K562 (cell line): Measurements from ENCODE around the gene CCL20. TPM values are rescaled to one million over a fixed set of nuclear protein-coding genes. Genes with fewer than 3 reads are reported as not detected.
"Not testable (repeated sequence)": the region's sequence is repeated elsewhere in the genome, so short reads cannot be mapped to it uniquely, and the experiment has no call there.

Source experiments
- ATAC-seq: fragments of 200-7000 bp; cut with Tn5 transposase; 3 replicates; pipeline ENCODE4 v1.9.1; 2020; ENCODE audit warnings: moderate library complexity
- BruUV-seq: library from RNA; stranded (reverse); fragments of 400-500 nt; replicated peaks from 2 replicates; lab custom pipeline; 2021; lab: Mats Ljungman, UMichigan
- CTCF ChIA-PET: fragments of 300-600 bp; formaldehyde crosslinking; extraction: SDS; loops from one replicate; lab custom pipeline; 2021; ENCODE audit warnings: low intra/inter-chr PET ratio; lab: Yijun Ruan, JAX
- POLR2A ChIA-PET: fragments of 300-600, 350-650 bp; sonication (Branson Sonifier 250); formaldehyde crosslinking; extraction: SDS; loops from one replicate; lab custom pipeline; 2021; ENCODE audit warnings: antibody characterized with exemption, inconsistent platforms; lab: Yijun Ruan, JAX
- DNase-seq, 4 experiments: peaks; one replicate each; pipeline versions ENCODE4 v3.0.0 to v3.0.0-alpha.2; 2011 to 2018; ENCODE audit warnings: low spot score in 3 of 4, mixed read lengths in 3 of 4; ENCODE audit errors: extremely low read depth in 1 of 4
- FAIRE-seq: peaks from 2 replicates; lab custom pipeline; 2011; peaks lifted over from hg19 to GRCh38; lab: Jason Lieb, UNC
- H2AFZ ChIP-seq: 2 replicates; pipeline ENCODE4 v1.6.0; 2011; ENCODE audit warnings: low read depth, low read length, control low read depth, inconsistent platforms
- H3K27ac ChIP-seq: fragments of 200-600 bp; 3 replicates; pipeline ENCODE4 v1.8.0; 2011; ENCODE audit warnings: low read depth, mild to moderate bottlenecking, control low read depth, inconsistent platforms, low read length, moderate library complexity, mixed read lengths; ENCODE audit errors: extremely low read depth
- H3K27me3 ChIP-seq, 2 experiments: fragments of 300-600 bp in 1 of 2; 2 replicates in 1 of 2; 3 replicates in 1 of 2; pipeline versions ENCODE4 v1.6.0 to v1.8.0; 2011; ENCODE audit warnings: inconsistent platforms in 2 of 2, low read length in 2 of 2, mild to moderate bottlenecking in 1 of 2, mixed read lengths in 1 of 2, moderate library complexity in 1 of 2; ENCODE audit not compliant: control insufficient read depth in 2 of 2, insufficient read depth in 2 of 2
- H3K36me3 ChIP-seq: fragments of 300-600 bp; 3 replicates; pipeline ENCODE4 v1.8.0; 2011; ENCODE audit warnings: mild to moderate bottlenecking, low read length, inconsistent platforms; ENCODE audit not compliant: control insufficient read depth, insufficient read depth
- H3K4me1 ChIP-seq, 2 experiments: fragments of 200-600 bp in 1 of 2; replicated peaks in 1 of 2; 2 replicates in 1 of 2; 3 replicates in 1 of 2; pipeline versions ENCODE4 v1.5.1 to v1.8.0; 2011; ENCODE audit warnings: inconsistent platforms in 2 of 2, low read length in 2 of 2, mild to moderate bottlenecking in 1 of 2, mixed read lengths in 1 of 2, moderate library complexity in 1 of 2; ENCODE audit not compliant: control insufficient read depth in 2 of 2, insufficient read depth in 2 of 2
- H3K4me2 ChIP-seq: 2 replicates; pipeline ENCODE4 v1.6.1; 2011; ENCODE audit warnings: low read length, control low read depth, inconsistent platforms, mixed read lengths; ENCODE audit not compliant: insufficient read depth
- H3K4me3 ChIP-seq: fragments of 200-600 bp; sonication (generic), shearing (Covaris generic); 2 replicates; pipeline ENCODE4 v1.5.1; 2016; ENCODE audit warnings: control low read depth, inconsistent platforms
- H3K79me2 ChIP-seq: fragments of 200-600 bp; 3 replicates; pipeline ENCODE4 v1.8.0; 2011; ENCODE audit warnings: low read length, inconsistent platforms; ENCODE audit not compliant: control insufficient read depth, insufficient read depth
- H3K9ac ChIP-seq, 2 experiments: 2 replicates each; pipeline versions ENCODE4 v1.6.0 to v1.6.1; 2011; ENCODE audit warnings: low read depth in 2 of 2, low read length in 2 of 2, control low read depth in 1 of 2, inconsistent platforms in 1 of 2, mild to moderate bottlenecking in 1 of 2, mixed read lengths in 1 of 2; ENCODE audit not compliant: insufficient read depth in 1 of 2
- H3K9me1 ChIP-seq: one replicate; pipeline ENCODE4 v1.6.0; 2011; ENCODE audit warnings: inconsistent platforms, mild to moderate bottlenecking, low read length, moderate library complexity; ENCODE audit not compliant: control insufficient read depth, insufficient read depth
- H3K9me3 ChIP-seq: replicated peaks from 2 replicates; pipeline ENCODE4 v1.5.1; 2011; ENCODE audit warnings: low read depth, low read length, inconsistent platforms; ENCODE audit not compliant: control insufficient read depth, insufficient read depth
- H4K20me1 ChIP-seq: replicated peaks from 2 replicates; pipeline ENCODE4 v1.6.1; 2011; ENCODE audit warnings: low read length, inconsistent platforms, mixed read lengths; ENCODE audit not compliant: control insufficient read depth, insufficient read depth
- CBFA2T3 ChIP-seq: fragments of 450-650 bp; IDR thresholded peaks from 2 replicates; pipeline ENCODE4 v1.6.1; 2017
- WGBS: fragments of 100-300 bp; shearing (Covaris generic); methylation state at CpG from one replicate; pipeline ENCODE4 v1.1.6; 2016; ENCODE audit warnings: low coverage, mixed read lengths; ENCODE audit not compliant: insufficient coverage; ENCODE audit errors: missing lambda C conversion rate; 5-methylcytosine and 5-hydroxymethylcytosine counted together
- in situ Hi-C: fragments of 300-500 bp; cut with MboI; formaldehyde crosslinking; loops from 4 replicates; pipeline ENCODE4 v1.15.0; 2018; ENCODE audit warnings: inconsistent platforms, mixed read lengths
- intact Hi-C: fragments of 100-400 bp; cut with micrococcal nuclease; formaldehyde crosslinking; loops from 2 replicates; pipeline ENCODE4 v1.14.2; 2022
- polyA plus RNA-seq, 8 experiments: library from polyadenylated mRNA; depleted of rRNA in 4 of 8; stranded (reverse) in 5 of 8; unstranded in 3 of 8; fragments of >200 nt; fragmentation: Nextera tagmentation in 2 of 8; fragmentation: Illumina TruSeq in 1 of 8; extraction: Ambion mirVana in 2 of 8; extraction: Trizol in 1 of 8; gene quantifications; 2 replicates each; pipeline versions ENCODE4 v1.2.1 to v1.2.3, GENCODE V29; 2011 to 2014; ENCODE audit warnings: inconsistent platforms in 1 of 8, missing spikeins in 1 of 8
- total RNA-seq, 7 experiments: library from RNA; depleted of rRNA in 6 of 7; stranded (reverse); fragments of >200 nt in 6 of 7; fragmentation: Illumina TruSeq in 2 of 7; extraction: Trizol in 2 of 7; gene quantifications; 2 replicates each; pipeline versions ENCODE4 v1.2.1 to v1.2.3, GENCODE V29; 2011 to 2021; ENCODE audit warnings: low replicate concordance in 1 of 7
- TF ChIP-seq, protein P1 (sequence below): fragments of 200-600 bp; sonication (generic); IDR thresholded peaks from one replicate; pipeline ENCODE4 v1.6.1; 2012; ENCODE audit warnings: mild to moderate bottlenecking, low read depth, low read length, inconsistent platforms
- TF ChIP-seq, protein P2 (sequence below): fragments of 450-650 bp; formaldehyde crosslinking; IDR thresholded peaks from 2 replicates; pipeline ENCODE4 v1.4.0; 2022; ENCODE audit warnings: missing genetic modification characterization

Gene CCL20
- total and polyA plus RNA-seq, 9 of the 15 experiments (the other 6 are each of a cell fraction or from before 2014, with no cell fraction given): 0.29 TPM; not detected in 8

GRCh38 chr2:227834916-227835650 is 21.4 kb downstream of the CCL20 start (continued):
- TF ChIP-seq, protein P1, sequence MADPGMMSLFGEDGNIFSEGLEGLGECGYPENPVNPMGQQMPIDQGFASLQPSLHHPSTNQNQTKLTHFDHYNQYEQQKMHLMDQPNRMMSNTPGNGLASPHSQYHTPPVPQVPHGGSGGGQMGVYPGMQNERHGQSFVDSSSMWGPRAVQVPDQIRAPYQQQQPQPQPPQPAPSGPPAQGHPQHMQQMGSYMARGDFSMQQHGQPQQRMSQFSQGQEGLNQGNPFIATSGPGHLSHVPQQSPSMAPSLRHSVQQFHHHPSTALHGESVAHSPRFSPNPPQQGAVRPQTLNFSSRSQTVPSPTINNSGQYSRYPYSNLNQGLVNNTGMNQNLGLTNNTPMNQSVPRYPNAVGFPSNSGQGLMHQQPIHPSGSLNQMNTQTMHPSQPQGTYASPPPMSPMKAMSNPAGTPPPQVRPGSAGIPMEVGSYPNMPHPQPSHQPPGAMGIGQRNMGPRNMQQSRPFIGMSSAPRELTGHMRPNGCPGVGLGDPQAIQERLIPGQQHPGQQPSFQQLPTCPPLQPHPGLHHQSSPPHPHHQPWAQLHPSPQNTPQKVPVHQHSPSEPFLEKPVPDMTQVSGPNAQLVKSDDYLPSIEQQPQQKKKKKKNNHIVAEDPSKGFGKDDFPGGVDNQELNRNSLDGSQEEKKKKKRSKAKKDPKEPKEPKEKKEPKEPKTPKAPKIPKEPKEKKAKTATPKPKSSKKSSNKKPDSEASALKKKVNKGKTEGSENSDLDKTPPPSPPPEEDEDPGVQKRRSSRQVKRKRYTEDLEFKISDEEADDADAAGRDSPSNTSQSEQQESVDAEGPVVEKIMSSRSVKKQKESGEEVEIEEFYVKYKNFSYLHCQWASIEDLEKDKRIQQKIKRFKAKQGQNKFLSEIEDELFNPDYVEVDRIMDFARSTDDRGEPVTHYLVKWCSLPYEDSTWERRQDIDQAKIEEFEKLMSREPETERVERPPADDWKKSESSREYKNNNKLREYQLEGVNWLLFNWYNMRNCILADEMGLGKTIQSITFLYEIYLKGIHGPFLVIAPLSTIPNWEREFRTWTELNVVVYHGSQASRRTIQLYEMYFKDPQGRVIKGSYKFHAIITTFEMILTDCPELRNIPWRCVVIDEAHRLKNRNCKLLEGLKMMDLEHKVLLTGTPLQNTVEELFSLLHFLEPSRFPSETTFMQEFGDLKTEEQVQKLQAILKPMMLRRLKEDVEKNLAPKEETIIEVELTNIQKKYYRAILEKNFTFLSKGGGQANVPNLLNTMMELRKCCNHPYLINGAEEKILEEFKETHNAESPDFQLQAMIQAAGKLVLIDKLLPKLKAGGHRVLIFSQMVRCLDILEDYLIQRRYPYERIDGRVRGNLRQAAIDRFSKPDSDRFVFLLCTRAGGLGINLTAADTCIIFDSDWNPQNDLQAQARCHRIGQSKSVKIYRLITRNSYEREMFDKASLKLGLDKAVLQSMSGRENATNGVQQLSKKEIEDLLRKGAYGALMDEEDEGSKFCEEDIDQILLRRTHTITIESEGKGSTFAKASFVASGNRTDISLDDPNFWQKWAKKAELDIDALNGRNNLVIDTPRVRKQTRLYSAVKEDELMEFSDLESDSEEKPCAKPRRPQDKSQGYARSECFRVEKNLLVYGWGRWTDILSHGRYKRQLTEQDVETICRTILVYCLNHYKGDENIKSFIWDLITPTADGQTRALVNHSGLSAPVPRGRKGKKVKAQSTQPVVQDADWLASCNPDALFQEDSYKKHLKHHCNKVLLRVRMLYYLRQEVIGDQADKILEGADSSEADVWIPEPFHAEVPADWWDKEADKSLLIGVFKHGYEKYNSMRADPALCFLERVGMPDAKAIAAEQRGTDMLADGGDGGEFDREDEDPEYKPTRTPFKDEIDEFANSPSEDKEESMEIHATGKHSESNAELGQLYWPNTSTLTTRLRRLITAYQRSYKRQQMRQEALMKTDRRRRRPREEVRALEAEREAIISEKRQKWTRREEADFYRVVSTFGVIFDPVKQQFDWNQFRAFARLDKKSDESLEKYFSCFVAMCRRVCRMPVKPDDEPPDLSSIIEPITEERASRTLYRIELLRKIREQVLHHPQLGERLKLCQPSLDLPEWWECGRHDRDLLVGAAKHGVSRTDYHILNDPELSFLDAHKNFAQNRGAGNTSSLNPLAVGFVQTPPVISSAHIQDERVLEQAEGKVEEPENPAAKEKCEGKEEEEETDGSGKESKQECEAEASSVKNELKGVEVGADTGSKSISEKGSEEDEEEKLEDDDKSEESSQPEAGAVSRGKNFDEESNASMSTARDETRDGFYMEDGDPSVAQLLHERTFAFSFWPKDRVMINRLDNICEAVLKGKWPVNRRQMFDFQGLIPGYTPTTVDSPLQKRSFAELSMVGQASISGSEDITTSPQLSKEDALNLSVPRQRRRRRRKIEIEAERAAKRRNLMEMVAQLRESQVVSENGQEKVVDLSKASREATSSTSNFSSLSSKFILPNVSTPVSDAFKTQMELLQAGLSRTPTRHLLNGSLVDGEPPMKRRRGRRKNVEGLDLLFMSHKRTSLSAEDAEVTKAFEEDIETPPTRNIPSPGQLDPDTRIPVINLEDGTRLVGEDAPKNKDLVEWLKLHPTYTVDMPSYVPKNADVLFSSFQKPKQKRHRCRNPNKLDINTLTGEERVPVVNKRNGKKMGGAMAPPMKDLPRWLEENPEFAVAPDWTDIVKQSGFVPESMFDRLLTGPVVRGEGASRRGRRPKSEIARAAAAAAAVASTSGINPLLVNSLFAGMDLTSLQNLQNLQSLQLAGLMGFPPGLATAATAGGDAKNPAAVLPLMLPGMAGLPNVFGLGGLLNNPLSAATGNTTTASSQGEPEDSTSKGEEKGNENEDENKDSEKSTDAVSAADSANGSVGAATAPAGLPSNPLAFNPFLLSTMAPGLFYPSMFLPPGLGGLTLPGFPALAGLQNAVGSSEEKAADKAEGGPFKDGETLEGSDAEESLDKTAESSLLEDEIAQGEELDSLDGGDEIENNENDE: no peak
- no peak for TF ChIP-seq CBFA2T3
- TF ChIP-seq, protein P2, sequence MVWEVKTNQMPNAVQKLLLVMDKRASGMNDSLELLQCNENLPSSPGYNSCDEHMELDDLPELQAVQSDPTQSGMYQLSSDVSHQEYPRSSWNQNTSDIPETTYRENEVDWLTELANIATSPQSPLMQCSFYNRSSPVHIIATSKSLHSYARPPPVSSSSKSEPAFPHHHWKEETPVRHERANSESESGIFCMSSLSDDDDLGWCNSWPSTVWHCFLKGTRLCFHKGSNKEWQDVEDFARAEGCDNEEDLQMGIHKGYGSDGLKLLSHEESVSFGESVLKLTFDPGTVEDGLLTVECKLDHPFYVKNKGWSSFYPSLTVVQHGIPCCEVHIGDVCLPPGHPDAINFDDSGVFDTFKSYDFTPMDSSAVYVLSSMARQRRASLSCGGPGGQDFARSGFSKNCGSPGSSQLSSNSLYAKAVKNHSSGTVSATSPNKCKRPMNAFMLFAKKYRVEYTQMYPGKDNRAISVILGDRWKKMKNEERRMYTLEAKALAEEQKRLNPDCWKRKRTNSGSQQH (CRISPR knock-in tag): no peak

DNA sequence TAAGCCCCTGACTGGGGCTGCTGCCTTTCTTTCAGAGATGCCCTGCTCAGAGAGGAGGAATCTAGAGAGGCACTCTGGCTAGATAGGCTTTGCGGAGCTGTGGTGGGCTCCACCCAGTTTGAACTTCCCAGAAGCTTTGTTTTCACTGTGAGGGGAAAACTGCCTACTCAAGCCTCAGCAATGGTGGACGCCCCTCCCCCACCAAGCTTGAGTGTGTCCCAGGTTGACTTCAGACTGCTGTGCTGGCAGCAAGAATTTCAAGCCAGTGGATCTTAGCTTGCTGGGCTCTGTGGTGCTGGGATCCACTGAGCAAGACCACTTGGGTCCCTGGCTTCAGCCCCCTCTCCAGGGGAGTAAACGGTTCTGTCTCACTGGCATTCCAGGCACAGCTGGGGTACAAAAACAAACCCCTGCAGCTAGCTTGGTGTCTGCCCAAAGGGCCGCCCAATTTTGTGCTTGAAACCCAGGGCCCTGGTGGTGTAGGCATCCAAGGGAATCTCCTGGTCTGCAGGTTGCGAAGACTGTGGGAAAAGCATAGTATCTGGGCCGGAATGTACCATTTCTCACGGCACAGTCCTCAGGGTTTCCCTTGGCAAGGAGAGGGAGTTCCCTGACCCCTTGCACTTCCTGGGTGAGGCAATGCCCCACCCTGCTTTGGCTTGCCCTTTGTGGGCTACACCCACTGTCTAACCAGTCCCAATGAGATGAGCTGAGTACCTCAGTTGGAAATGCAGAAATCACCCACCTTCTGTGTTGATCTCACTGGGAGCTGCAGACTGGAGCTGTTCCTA is 25.9 kb downstream of the CCL20 start:
- H4K20me1 ChIP-seq, H2AFZ ChIP-seq, DNase-seq, H3K4me1 ChIP-seq, H3K4me3 ChIP-seq, H3K36me3 ChIP-seq, in situ Hi-C loops, H3K27ac ChIP-seq, FAIRE-seq, intact Hi-C loops, H3K4me2 ChIP-seq, H3K27me3 ChIP-seq, H3K9me3 ChIP-seq, H3K79me2 ChIP-seq, CTCF ChIA-PET, BruUV-seq, H3K9ac ChIP-seq, ATAC-seq, H3K9me1 ChIP-seq: not testable (repeated sequence)
- 2% methylated on average over 6 of the region's 7 CpGs for WGBS
- POLR2A ChIA-PET: interaction anchor here (0.6 kb wide), 1 partner anchor 14 kb away, joined by 3 read pairs; no protein-coding TSS in a partner anchor
